GM19455 (cell line): ENCODE data around the gene NCF2.

Experiments
- ATAC-seq: cut with Tn5 transposase; IDR thresholded peaks from one replicate; pipeline ENCODE4 v1.9.1; 2021; ENCODE audit not compliant: unreplicated experiment

Gene NCF2

DNA sequence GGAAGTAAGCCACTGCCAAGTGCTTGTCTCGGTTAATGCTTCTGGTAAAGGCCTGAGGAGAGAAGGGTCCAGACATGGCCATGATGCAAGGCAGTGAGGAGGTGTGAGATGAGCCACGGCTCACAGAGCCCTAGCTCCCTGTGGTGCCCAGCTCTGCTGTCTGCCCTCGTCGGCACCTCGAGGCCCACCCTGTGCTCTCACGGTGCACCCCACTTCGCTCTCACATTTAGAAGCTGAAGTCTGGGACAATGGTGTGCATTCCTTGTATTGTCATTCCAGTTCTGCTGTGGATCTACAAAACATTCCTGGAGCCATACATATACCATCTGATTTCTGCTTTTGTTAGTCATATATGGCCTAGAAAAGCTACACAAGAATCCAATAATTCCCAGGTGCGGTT is 3.3 kb downstream of the NCF2 start:
- ATAC-seq, result no peak

- no peak for ATAC-seq
These were observed 3.8 kb downstream of the NCF2 start for GRCh38 chr1:183586455-183586854.

GRCh38 chr1:183585038-183585437 is 5.2 kb downstream of the NCF2 start:
- no peak for ATAC-seq

DNA sequence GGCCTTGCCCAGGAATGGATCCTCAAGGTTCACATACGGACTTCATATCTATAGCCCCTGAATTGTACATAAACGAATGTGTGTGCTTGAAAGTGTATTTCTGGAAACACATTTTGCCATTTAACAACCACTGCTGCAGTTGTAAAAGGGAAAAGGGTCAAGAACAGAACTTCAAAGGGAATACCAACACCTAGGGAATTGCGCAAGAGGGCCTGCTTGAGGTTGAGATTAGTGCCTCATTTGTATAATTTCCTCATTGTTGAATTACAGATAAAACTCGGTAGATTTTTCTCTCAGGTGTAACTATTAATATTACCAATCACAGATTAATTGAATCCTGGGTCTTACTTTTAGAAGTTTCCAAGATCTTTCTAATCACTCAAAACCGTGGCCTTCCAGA is 6.1 kb downstream of the NCF2 start:
- no peak for ATAC-seq

DNA sequence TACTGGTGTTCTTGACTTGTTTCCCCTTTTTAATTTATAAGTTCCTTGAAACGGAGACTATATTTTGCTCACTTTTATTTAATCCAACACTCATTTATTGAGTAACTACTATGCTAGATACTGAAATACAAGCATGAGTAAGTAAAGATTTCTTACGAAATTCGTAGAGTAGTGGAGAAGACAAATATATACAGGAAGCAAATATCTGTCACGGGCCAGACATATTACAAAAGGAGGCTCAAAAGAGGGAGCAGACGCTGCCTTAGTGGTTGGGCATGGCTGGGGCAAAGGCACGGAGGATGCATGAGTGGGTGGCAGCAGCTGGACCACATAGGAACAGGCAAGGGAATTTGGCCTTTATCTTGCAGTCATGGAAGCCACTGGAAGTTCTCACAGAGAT is 6.8 kb downstream of the NCF2 start:
- ATAC-seq, result no peak

- no peak for ATAC-seq
These were observed 8.1 kb downstream of the NCF2 start for GRCh38 chr1:183582021-183582713.

DNA sequence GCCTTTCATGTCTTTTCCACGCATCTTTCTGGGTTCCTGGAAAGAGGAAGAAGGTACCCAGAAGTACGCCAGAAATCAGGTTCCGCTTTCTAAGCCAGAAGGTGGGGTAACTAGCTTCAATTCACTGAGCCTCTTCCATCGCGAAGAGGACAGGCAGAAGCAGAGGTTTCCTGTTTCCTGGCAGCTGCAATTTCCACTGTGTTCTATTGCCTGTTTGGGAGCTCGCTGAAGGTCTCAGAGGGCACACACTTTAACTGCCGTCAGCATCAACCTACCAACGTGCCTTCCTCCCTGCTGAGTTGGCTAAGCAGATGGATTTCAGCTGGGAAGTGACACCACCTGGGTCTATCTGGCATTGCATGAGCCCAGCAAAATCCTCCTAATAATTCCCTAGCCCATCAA is 10.0 kb downstream of the NCF2 start:
- no peak for ATAC-seq

GRCh38 chr1:183578856-183579255 is 11.4 kb downstream of the NCF2 start:
- no peak for ATAC-seq

DNA sequence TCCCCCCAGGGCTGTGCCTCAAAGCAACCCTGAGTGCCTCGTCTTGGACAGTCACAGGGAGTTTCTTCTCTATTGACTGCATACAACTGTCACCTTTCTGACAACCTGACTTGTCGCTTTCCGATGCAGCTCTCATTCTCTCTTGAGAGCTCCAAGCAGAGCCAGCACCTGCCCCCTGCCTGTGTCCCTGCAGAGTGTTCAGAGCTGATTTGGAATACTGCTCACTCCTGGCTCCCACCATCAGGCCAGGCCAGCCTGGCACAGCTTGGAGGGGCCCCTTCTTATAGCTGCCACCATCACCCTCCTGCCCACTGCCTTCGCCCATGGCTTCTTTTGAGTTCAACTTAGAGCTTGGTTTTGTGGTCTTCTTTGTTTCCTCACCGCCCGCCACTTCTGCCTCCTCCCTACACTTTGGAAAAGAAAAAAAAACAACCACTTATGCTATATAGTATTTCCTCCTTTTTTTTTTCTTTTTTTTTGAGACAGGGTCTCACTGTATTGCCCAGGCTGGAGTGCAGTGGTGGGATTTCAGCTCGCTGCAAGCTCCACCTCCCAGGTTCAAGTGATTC is 12.3 kb downstream of the NCF2 start:
- ATAC-seq, result no peak

- ATAC-seq, result no peak
These were observed 13.7 kb downstream of the NCF2 start for GRCh38 chr1:183576537-183576936.

- ATAC-seq, result no peak
These were observed 14.7 kb downstream of the NCF2 start for GRCh38 chr1:183575606-183576005.

DNA sequence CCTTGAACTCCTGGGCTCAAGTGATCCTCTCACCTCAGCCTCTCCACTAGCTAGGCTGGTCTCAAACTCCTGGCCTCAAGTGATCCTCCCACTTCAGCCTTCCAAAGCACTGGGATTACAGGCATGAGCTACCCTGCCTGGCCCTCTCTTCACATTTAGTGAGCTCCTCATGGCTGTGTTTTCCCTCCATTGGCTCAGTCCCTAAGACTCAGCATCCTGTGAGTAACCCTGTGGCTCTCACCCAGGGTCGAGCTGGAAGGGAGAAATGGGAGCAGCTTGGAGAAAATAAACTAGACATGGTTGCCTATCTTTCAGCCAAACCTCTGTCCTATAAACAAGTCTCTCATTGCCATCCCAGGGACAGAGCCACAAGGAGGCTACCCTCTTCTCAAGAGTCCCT is 17.5 kb downstream of the NCF2 start:
- no peak for ATAC-seq

DNA sequence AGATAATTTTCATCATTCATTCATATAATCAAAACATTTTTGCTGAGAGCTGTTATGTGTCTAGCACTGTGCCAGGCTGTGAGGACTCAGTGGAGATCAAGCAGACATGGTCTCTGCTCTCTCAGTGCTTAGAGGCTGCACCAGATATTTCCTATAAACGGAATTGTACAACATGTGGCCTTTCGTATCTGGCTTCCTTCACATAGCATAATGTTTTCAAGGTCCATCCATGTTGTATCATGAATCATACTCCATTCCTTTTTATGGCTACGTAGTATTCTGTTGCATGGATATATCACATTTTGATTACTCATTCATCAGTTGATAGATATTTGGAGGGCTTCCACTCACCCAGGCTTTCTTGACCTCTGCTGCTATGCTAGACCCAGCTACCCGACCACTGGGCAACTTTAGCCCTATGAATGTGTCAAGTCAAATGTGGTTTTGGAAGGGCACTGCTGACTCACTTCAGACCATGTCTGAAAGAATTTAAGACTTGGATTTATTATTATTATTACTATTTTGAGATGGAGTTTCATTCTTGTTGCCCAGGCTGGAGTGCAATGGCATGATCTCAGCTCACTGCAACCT is 18.5 kb downstream of the NCF2 start:
- no peak for ATAC-seq

GRCh38 chr1:183570451-183570850 is 19.8 kb downstream of the NCF2 start:
- ATAC-seq, result no peak

DNA sequence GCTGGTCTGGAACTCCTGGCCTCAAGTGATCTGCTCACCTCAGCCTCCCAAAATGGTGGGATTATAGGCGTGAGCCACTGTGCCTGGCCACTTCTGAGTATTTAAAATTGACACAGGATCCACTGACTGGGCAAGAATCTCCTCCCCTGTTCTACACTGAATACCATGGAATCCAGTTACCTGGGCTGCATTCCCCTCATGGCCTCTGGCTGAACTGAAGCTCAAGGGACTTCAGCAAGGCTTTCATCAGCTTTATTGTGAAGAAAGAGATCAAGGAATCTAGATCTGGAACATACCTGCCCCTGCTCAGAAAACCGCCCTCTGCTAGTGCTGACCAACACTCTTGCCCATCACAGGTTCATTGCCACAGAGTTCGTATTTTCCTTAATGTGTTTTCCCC is 20.5 kb downstream of the NCF2 start:
- ATAC-seq, result no peak

DNA sequence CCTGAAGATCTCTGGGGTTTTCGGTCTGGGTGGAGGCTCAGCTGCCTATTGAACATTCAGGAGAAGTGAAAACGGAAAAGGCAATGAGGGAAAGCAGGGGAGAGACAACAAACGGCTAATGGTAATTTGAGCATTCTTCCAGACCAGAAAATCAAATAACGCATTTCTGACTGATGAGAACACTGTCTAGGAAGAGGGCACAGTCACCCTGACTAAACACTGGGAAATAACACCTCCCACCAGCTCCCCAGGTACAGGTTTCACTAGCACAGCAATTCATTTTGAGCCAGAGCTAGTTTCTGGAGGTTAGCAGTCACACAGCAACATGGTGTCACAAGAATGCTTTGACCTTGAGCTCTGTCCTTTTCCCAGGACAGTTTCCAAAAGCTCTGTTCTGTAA is 21.1 kb downstream of the NCF2 start:
- no peak for ATAC-seq

GRCh38 chr1:183568176-183569021 is 21.9 kb downstream of the NCF2 start:
- no peak for ATAC-seq

GRCh38 chr1:183567584-183567983 is 22.7 kb downstream of the NCF2 start:
- no peak for ATAC-seq

- no peak for ATAC-seq
These were observed 24.2 kb downstream of the NCF2 start for GRCh38 chr1:183566026-183566425.

GRCh38 chr1:183565261-183565660 is 25.0 kb downstream of the NCF2 start:
- no peak for ATAC-seq

DNA sequence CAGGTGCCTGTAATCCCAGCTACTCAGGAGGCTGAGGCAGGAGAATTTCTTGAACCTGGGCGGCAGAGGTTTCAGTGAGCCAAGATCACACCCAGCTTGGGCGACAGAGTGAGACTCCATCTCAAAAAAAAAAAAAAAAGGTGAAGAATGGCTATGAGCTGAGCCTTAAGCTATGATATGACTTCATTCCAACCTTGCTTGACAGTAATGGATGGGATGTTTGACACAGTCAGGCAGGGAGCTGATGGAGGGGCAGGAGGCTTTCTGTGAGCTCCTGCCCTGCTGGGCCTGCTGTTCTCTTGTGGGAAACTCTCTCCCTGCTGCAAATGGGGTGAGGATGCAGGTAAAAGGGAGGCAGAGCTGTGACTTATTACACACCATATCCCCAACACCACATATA is 27.6 kb downstream of the NCF2 start:
- ATAC-seq, result no peak

GRCh38 chr1:183559061-183559460 is 31.2 kb downstream of the NCF2 start:
- no peak for ATAC-seq
